ENCODE data around the gene NFX1. TPM values are rescaled to one million over a fixed set of nuclear protein-coding genes. Genes with fewer than 3 reads are reported as not detected.

Gene NFX1
- total and polyA plus RNA-seq, 9 of the 15 experiments (the other 6 are each of a cell fraction or from before 2014, with no cell fraction given) = 8.8 to 38.9 (median 26.8) TPM

DNA sequence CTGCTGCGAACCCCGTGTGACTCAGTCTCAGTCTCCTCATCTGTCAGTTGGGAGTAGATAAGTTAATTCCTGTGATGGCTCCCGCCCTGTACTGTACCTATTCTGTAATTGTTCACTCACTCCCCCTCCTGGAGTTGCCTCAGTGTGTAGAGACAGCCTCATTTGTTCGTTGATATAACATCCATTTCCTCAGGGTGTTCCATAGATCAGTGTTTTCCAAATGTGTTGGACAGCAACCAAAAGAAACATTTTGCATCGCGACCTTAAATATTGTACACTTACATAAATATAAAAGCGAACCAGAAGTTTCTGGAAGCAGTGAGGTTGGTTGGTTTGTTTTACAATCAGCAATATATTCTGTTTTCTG is 698 bp downstream of the NFX1 start (continued):
- TF ChIP-seq, protein P1, sequence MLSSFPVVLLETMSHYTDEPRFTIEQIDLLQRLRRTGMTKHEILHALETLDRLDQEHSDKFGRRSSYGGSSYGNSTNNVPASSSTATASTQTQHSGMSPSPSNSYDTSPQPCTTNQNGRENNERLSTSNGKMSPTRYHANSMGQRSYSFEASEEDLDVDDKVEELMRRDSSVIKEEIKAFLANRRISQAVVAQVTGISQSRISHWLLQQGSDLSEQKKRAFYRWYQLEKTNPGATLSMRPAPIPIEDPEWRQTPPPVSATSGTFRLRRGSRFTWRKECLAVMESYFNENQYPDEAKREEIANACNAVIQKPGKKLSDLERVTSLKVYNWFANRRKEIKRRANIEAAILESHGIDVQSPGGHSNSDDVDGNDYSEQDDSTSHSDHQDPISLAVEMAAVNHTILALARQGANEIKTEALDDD (IDR thresholded peaks at IDR 0.05) = 0 out of 2 replicates have a peak, but pooled peaks have one; percentile 56
- TF ChIP-seq EP300 (IDR thresholded peaks at IDR 0.05; ENCODE audit: low read length) (peak; percentile 45; the same call in 1 of the 2 replicates), OTX1 (CRISPR knock-in tag; IDR thresholded peaks at IDR 0.05) (no peak), CLOCK (CRISPR knock-in tag; IDR thresholded peaks at IDR 0.05; ENCODE audit: borderline replicate concordance) (no peak), BDP1 (IDR thresholded peaks at IDR 0.05; ENCODE audit: insufficient read depth, insufficient read length) (no peak), MCM2 (IDR thresholded peaks at IDR 0.05; ENCODE audit: low read depth) (no peak)
- TF ChIP-seq, protein P2, sequence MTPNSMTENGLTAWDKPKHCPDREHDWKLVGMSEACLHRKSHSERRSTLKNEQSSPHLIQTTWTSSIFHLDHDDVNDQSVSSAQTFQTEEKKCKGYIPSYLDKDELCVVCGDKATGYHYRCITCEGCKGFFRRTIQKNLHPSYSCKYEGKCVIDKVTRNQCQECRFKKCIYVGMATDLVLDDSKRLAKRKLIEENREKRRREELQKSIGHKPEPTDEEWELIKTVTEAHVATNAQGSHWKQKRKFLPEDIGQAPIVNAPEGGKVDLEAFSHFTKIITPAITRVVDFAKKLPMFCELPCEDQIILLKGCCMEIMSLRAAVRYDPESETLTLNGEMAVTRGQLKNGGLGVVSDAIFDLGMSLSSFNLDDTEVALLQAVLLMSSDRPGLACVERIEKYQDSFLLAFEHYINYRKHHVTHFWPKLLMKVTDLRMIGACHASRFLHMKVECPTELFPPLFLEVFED (CRISPR knock-in tag; conservative IDR thresholded peaks at IDR 0.05) = no peak
- TF ChIP-seq, protein P3, sequence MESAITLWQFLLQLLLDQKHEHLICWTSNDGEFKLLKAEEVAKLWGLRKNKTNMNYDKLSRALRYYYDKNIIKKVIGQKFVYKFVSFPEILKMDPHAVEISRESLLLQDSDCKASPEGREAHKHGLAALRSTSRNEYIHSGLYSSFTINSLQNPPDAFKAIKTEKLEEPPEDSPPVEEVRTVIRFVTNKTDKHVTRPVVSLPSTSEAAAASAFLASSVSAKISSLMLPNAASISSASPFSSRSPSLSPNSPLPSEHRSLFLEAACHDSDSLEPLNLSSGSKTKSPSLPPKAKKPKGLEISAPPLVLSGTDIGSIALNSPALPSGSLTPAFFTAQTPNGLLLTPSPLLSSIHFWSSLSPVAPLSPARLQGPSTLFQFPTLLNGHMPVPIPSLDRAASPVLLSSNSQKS (CRISPR knock-in tag; IDR thresholded peaks at IDR 0.05) = no peak
- TF ChIP-seq, protein P4, sequence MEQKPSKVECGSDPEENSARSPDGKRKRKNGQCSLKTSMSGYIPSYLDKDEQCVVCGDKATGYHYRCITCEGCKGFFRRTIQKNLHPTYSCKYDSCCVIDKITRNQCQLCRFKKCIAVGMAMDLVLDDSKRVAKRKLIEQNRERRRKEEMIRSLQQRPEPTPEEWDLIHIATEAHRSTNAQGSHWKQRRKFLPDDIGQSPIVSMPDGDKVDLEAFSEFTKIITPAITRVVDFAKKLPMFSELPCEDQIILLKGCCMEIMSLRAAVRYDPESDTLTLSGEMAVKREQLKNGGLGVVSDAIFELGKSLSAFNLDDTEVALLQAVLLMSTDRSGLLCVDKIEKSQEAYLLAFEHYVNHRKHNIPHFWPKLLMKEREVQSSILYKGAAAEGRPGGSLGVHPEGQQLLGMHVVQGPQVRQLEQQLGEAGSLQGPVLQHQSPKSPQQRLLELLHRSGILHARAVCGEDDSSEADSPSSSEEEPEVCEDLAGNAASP (IDR thresholded peaks at IDR 0.05) = no peak

Measured in K562 (cell line).